ENCODE results near the gene TAGLN. TPM values are rescaled to one million over a fixed set of nuclear protein-coding genes. Genes with fewer than 3 reads are reported as not detected.
A peak's percentile ranks its signal among the peaks of the same experiment; 100 is the strongest.

The TAGLN gene
- polyA plus RNA-seq, 1 of the 3 experiments (the other 2 are of a cell fraction), result 519 TPM

DNA sequence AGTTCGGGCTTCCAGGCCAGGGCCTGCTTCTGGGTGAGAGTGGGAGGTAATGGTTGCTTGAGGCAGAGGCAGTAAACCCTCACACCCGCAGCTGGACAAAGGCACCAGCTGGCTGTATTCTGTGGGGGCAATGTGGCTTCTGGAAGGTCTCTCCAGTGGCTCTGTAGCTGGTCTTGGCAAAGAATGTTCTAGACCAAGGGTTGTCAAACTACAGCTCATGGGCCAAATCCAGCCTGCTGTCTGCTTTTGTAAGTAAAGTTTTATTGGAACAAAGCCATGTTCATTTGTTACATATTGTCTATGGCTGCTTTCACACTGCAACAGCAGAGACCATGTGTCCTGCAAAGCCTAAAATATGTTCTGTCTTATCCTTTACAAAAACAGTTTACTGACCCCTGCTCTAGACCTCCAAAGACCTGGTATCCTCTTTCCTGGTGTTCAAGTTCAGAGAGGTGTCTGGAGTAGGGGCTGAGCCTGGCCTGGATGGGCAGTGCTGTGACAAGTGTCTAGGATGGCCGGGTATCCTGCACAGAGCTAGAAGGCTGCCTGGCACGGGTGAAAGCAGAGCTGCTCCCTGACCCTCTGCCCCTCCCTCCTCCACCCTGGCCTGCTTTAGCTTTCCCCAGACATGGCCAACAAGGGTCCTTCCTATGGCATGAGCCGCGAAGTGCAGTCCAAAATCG, 3.4 kb downstream of the TAGLN start:
- Histone ChIP-seq H3K4me3 (ENCODE audit: low read depth in 2 of 2, low read length in 1 of 2) (no peak overlapping the region; a peak in 1 of 4 replicates), H3K36me3 (replicated peaks in 1 of 2; ENCODE audit: control insufficient read depth in 1 of 2, insufficient read depth in 2 of 2, low read length in 1 of 2) (peaks cover 0 to 23% of the 10 kb centered on the region in 2 experiments), H3K27me3 (ENCODE audit: insufficient read depth) (no peaks in the 10 kb centered on the region), H4K20me1 (ENCODE audit: insufficient read depth) (peaks cover 26% of the 10 kb centered on the region; the same call in 1 of the 2 replicates), H2AFZ (ENCODE audit: low read depth) (no peak overlapping the region), H3K27ac (ENCODE audit: low read depth in 2 of 2, low read length in 1 of 2) (no peak overlapping the region; a peak in 1 of 4 replicates), H3K9me3 (no peaks in the 10 kb centered on the region), H3K4me2 (peak overlapping the region; percentile 77), H3F3A (replicated peaks; ENCODE audit: insufficient read depth) (peaks cover 23% of the 10 kb centered on the region), H3K79me2 (ENCODE audit: insufficient read depth) (peaks cover 64% of the 10 kb centered on the region), H3K4me1 (ENCODE audit: control insufficient read depth in 1 of 2, insufficient read depth in 2 of 2, low read depth in 1 of 2, low read length in 1 of 2) (peaks cover 9 to 13% of the 10 kb centered on the region in 2 experiments; a peak in 3 of 4 replicates), H3K9me2 (no peaks in the 10 kb centered on the region), H3K9ac (no peak overlapping the region)
- 90% methylated on average over 6 of the region's 7 CpGs for WGBS (ENCODE audit: low lambda C conversion rate)
- TF ChIP-seq RCOR1 (IDR thresholded peaks at IDR 0.05; ENCODE audit: low read length) (no peak), RXRA (IDR thresholded peaks at IDR 0.05; ENCODE audit: borderline replicate concordance, low read depth) (no peak), YY1 (IDR thresholded peaks at IDR 0.05; ENCODE audit: low read depth) (no peak), TAF1 (IDR thresholded peaks at IDR 0.05; ENCODE audit: borderline replicate concordance, low read depth, low read length) (no peak), FOSL2 (IDR thresholded peaks at IDR 0.05; ENCODE audit: borderline replicate concordance, low read depth) (no peak), FOXM1 (IDR thresholded peaks at IDR 0.05; ENCODE audit: low read depth) (no peak), JUND (IDR thresholded peaks at IDR 0.05) (no peak), PBX3 (IDR thresholded peaks at IDR 0.05) (no peak), TEAD4 (IDR thresholded peaks at IDR 0.05; ENCODE audit: borderline replicate concordance, insufficient read depth) (no peak), ELF1 (IDR thresholded peaks at IDR 0.05) (no peak), EZH2phosphoT487 (IDR thresholded peaks at IDR 0.05; ENCODE audit: borderline replicate concordance, low read depth) (no peak)
- TF ChIP-seq, protein P1, sequence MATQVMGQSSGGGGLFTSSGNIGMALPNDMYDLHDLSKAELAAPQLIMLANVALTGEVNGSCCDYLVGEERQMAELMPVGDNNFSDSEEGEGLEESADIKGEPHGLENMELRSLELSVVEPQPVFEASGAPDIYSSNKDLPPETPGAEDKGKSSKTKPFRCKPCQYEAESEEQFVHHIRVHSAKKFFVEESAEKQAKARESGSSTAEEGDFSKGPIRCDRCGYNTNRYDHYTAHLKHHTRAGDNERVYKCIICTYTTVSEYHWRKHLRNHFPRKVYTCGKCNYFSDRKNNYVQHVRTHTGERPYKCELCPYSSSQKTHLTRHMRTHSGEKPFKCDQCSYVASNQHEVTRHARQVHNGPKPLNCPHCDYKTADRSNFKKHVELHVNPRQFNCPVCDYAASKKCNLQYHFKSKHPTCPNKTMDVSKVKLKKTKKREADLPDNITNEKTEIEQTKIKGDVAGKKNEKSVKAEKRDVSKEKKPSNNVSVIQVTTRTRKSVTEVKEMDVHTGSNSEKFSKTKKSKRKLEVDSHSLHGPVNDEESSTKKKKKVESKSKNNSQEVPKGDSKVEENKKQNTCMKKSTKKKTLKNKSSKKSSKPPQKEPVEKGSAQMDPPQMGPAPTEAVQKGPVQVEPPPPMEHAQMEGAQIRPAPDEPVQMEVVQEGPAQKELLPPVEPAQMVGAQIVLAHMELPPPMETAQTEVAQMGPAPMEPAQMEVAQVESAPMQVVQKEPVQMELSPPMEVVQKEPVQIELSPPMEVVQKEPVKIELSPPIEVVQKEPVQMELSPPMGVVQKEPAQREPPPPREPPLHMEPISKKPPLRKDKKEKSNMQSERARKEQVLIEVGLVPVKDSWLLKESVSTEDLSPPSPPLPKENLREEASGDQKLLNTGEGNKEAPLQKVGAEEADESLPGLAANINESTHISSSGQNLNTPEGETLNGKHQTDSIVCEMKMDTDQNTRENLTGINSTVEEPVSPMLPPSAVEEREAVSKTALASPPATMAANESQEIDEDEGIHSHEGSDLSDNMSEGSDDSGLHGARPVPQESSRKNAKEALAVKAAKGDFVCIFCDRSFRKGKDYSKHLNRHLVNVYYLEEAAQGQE (IDR thresholded peaks at IDR 0.05; ENCODE audit: low read depth, low read length), result no peak
- POLR2A ChIA-PET, result interaction anchor here (1.0 kb wide), 1 partner anchor 29 kb away, joined by 3 read pairs; the partner anchor contains the start of gene PCSK7
- no peak for DNase-seq
- CTCF ChIA-PET, result interaction anchor here (0.6 to 0.9 kb wide), 3 partner anchors 9 to 24 kb away, joined by 3 read pairs; no protein-coding TSS in a partner anchor
